Measurements from ENCODE around the gene GPR17. TPM values are rescaled to one million over a fixed set of nuclear protein-coding genes. Genes with fewer than 3 reads are reported as not detected.

The GPR17 gene
- total RNA-seq, 1 experiment from 2014 or later = not detected

DNA sequence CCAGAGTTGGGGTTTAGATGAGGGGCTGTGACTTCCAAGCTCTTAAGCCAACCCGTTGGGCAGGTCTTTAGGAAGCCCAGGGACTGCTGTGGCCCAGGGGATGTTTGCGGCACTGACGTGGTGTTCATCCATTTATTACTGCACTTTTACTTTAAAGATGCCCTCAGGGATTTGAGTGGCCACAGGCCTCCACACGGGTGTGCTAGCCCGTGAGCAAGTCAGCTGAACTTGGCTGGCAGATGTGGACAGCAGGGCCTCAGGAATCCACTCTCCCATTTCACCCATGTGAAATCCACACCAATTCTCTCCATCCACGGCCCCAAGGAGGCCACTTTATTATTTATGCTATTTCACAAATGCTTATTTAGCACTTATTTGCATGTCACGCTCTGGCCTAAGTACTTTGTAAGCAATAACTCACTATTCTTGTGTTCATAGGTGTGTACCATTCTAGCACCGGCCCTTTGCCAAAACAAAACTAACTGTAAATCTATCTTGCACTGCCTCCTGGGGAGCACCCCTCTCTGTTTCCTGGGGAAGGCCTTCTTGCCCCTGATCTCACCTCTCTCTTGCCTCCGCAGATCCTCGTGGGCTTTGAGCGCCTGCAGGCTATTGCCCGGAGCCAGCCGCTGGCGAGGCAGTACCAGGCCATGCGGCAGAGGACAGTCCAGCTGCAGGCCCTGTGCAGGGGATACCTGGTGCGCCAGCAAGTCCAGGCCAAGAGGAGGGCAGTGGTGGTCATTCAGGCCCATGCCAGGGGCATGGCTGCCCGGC is 39.1 kb upstream of the GPR17 start:
- POLR2A ChIA-PET = no interaction called here
- in situ Hi-C loops (cut with HindIII; ENCODE audit: low pct_unique_long_range_greater_than_20kb, low sequenced_read_pairs) (no loop called here), intact Hi-C loops (cut with micrococcal nuclease; ENCODE audit: unreplicated experiment) (no loop called here)
- no peaks in the 10 kb centered on the region for H3K4me1 ChIP-seq (ENCODE audit: control insufficient read depth, insufficient read depth, low read length)
- H3K36me3 ChIP-seq (ENCODE audit: control insufficient read depth, insufficient read depth, low read length) = no peaks in the 10 kb centered on the region
- DNase-seq (ENCODE audit: low read depth, low spot score) (no peak), ATAC-seq (no peak)
- no TSS peak for BruUV-seq (replicated peaks)
- CTCF ChIA-PET = no interaction called here
- no peak overlapping the region for H3K4me3 ChIP-seq (ENCODE audit: low read depth in 2 of 2, low read length in 2 of 2)
- TF ChIP-seq, protein P1, sequence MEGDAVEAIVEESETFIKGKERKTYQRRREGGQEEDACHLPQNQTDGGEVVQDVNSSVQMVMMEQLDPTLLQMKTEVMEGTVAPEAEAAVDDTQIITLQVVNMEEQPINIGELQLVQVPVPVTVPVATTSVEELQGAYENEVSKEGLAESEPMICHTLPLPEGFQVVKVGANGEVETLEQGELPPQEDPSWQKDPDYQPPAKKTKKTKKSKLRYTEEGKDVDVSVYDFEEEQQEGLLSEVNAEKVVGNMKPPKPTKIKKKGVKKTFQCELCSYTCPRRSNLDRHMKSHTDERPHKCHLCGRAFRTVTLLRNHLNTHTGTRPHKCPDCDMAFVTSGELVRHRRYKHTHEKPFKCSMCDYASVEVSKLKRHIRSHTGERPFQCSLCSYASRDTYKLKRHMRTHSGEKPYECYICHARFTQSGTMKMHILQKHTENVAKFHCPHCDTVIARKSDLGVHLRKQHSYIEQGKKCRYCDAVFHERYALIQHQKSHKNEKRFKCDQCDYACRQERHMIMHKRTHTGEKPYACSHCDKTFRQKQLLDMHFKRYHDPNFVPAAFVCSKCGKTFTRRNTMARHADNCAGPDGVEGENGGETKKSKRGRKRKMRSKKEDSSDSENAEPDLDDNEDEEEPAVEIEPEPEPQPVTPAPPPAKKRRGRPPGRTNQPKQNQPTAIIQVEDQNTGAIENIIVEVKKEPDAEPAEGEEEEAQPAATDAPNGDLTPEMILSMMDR (IDR thresholded peaks at IDR 0.05) = no peak
- no peak for TF ChIP-seq SIN3A (IDR thresholded peaks at IDR 0.05; ENCODE audit: borderline replicate concordance, insufficient read depth, low read depth, low read length)
- TF ChIP-seq REST (IDR thresholded peaks at IDR 0.05; ENCODE audit: insufficient read depth in 1 of 2, low read depth in 2 of 2, low read length in 1 of 2) = no peak
- TF ChIP-seq POLR2AphosphoS5 (IDR thresholded peaks at IDR 0.05; ENCODE audit: low read depth, low read length) = no peak
- no peak for TF ChIP-seq TCF7L2 (IDR thresholded peaks at IDR 0.05; ENCODE audit: low read depth, low read length)
- no peak overlapping the region for H3K27ac ChIP-seq (ENCODE audit: low read length)
- peaks cover 6% of the 10 kb centered on the region; the same call in 1 of the 2 replicates for H3K9me3 ChIP-seq (ENCODE audit: control insufficient read depth, insufficient read depth, low read depth, low read length)
- H3K27me3 ChIP-seq (ENCODE audit: control insufficient read depth, insufficient read depth, low read length) = no peaks in the 10 kb centered on the region

GRCh38 chr2:127607399-127607908 is 38.5 kb upstream of the GPR17 start:
- in situ Hi-C loops (cut with HindIII; ENCODE audit: low pct_unique_long_range_greater_than_20kb, low sequenced_read_pairs) (no loop called here), intact Hi-C loops (cut with micrococcal nuclease; ENCODE audit: unreplicated experiment) (no loop called here)
- BruUV-seq (replicated peaks) = no TSS peak
- TF ChIP-seq SIN3A (IDR thresholded peaks at IDR 0.05; ENCODE audit: borderline replicate concordance, insufficient read depth, low read depth, low read length) (no peak), TCF7L2 (IDR thresholded peaks at IDR 0.05; ENCODE audit: low read depth, low read length) (no peak), REST (IDR thresholded peaks at IDR 0.05; ENCODE audit: insufficient read depth in 1 of 2, low read depth in 2 of 2, low read length in 1 of 2) (no peak), POLR2AphosphoS5 (IDR thresholded peaks at IDR 0.05; ENCODE audit: low read depth, low read length) (no peak)
- TF ChIP-seq, protein P1 (IDR thresholded peaks at IDR 0.05) = no peak
- no peaks in the 10 kb centered on the region for H3K27me3 ChIP-seq (ENCODE audit: control insufficient read depth, insufficient read depth, low read length)
- no peaks in the 10 kb centered on the region for H3K9me3 ChIP-seq (ENCODE audit: control insufficient read depth, insufficient read depth, low read depth, low read length)
- H3K36me3 ChIP-seq (ENCODE audit: control insufficient read depth, insufficient read depth, low read length) = no peaks in the 10 kb centered on the region
- no peak overlapping the region for H3K4me3 ChIP-seq (ENCODE audit: low read depth in 2 of 2, low read length in 2 of 2)
- ChIA-PET CTCF (no interaction called here), POLR2A (no interaction called here)
- no peak overlapping the region for H3K27ac ChIP-seq (ENCODE audit: low read length)
- no peak for DNase-seq (ENCODE audit: low read depth, low spot score)
- ATAC-seq = no peak
- H3K4me1 ChIP-seq (ENCODE audit: control insufficient read depth, insufficient read depth, low read length) = no peaks in the 10 kb centered on the region
